ENCODE measurements around the gene SRXN1.
A peak's percentile ranks its signal among the peaks of the same experiment; 100 is the strongest.
"Not testable (repeated sequence)": the region's sequence is repeated elsewhere in the genome, so short reads cannot be mapped to it uniquely, and the experiment has no call there.

Gene SRXN1

DNA sequence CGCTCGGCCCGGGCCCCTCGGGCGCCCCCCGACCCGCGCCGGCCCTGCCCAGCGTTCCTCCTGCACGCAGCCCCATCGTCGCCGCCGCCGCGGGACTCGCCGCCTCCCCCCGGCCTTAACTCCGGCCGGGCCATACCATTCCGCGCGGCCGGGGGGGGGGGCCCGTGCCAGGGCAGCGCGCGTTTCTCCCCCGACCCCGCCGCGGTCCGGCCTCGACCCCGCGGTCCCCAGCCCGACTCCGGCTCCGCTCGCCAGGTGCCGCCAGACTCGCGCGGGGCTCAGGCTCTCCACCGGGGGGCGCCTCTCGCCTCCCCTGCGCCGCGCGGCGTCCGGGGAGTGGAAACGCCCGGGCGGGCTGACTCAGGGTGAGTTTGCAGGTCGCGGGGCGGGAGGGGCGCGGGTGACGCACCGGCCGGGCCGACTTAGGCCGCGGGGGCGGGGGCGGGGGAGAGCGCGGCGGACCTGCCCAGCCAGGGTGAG is at the start of gene SRXN1:
Gene SRXN1, minus strand, starts transcription at position 91 of the 480 bp plus-strand sequence. Its CDS starts 15 bp downstream, at position 76.
- peak; percentile 86 for DNase-seq

DNA sequence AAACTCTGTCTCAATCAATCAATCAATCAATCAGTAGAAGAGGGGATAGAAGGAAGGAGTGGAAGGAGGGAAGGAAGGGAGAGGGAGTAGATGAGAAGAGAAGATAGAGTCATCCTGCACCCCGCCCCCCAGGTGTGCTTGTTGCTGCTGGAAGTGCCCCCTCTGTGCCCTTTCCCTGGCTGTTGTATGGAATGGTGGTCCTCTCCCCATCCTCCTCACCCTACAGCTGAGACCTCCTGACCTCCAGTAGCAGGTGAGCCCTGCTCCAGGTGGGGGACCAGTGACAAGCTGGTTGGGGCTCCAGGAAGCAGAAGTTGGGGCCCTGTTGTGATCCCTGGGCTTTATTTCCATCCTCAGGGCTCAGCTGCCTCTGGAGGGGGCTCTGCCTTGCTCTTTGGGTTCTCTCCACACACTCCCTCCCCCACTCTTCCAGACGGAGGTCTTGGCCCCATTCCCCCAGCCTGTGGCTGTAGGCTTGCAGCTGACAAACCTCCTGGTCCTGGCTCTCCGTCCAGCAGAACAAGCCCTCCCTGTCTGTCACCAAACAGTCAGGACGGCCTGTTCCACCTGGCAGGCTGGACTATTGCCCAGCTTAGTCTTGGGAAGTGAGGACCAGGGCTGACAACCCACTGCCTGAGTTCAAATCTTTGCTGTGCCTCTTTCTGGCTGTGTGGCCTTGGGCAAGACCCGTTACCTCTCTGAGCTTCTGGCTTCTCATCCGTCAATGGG is 48.6 kb upstream of the SRXN1 start:
- no peak for DNase-seq

DNA sequence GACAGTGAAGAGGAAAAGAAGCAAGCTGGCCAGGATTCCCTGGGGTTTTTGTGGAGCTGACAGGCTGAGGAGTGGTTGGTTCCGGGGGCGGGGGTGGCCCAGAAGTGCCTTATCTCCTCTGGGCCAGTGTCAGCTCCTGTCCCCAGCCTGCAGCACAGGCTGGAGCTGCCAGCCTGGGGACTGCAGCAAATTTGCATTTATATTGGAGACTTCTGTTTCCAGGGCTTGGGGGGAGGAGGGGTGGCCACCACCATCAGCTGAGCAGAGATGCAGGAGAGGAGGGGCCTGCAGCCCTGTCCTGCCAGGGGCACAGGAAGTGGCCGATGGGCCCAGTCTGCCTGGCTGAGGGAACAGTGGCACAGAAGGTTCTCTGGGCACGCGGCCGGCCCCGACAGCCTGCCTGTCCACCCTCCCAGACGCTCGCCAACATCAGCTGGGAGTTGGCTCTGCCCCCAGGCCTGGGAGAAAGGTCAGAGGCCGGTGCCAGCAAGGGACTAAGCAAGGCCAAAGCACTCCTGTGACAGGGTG is 46.9 kb upstream of the SRXN1 start:
- DNase-seq, result no peak

DNA sequence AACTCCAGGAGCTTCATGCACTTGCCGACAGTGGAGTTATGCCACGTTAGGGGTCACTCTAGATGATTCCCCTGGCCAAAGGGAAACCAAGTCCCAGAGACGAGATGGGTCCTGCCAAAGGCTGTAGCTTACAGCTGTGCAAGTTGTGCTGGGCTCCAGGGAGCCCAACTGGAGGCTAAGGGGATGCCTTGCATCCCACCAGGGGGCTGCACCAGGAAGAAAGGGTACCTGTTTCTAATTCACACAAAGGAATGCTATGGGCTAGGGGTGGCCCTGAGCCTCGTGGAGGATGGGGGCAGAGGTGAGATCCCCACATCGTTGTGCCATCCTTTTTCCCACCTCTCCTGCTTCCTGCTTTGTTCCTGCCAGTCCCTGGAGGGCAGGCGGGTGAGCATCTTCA is 46.3 kb upstream of the SRXN1 start:
- DNase-seq, result no peak

DNA sequence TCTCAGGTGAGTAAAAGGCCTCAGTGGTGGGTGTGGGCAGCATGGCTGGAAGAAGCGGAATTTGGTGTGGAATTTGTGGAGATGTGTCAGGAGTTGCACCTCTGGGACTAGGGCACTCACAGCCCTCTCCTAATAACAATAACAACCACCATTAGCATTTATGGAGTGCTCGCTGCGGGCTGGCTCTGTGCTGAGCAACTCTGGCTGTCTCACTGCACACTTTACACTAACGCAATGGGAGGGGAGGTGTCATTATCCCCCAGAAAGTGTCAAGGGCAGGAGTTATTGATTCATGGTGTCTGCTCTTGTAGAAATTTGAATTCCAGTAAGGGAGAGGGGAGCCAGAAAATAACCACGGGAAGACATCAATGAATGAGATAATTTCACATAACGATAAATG is 45.3 kb upstream of the SRXN1 start:
- DNase-seq, result no peak

DNA sequence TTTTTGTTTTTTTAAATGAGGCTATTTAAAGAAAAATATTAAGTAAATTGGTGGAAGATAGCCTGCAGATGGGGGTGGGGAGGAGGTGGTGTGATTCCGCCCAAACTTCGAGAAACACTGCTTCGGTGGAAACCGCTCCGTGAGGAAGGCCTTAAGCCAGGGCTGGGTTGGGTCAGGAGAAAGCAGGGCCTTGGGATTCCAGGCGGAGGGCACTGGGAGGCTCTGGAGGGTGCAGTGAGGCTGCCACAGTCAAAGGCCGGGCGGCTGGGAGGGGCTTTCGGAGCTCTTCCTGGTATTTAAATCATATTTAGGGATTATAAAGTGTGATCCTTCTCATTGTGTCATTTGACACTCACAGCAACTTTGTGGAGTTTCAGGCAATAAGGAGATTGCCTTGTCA is 44.8 kb upstream of the SRXN1 start:
- DNase-seq, result no peak

DNA sequence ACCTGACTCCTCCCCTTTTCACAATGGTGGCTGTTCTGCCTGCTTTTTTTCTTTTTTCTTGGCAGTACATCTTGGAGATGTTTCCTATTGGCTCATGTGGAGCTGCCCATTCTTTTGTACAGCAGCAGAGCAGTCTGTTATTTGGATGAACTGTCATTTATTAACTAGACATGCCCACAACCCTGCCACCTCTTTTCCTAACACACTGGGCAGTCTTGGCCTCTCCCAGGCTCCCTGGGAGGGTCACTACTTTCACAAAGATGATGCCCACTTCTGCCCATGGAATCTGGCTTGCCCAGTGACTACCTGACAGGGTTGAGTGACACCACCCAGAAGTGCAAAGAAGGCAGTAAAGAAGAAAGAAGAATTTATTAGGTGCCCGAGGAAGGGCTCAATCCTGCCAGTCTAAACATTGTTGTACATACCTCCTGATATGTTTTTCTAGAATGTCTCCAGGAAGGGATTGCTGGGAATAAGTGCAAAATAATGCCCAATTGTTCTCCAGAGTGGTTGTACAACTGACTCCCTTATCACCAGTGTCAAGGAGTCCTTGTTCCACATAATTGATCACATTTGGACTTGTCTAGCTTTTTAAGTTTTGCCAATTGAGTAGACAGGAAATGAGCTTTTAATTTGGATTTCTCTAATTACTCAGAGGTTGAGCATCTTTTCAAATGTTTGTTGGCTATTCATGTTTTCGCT is 42.3 kb upstream of the SRXN1 start:
- no peak for DNase-seq

DNA sequence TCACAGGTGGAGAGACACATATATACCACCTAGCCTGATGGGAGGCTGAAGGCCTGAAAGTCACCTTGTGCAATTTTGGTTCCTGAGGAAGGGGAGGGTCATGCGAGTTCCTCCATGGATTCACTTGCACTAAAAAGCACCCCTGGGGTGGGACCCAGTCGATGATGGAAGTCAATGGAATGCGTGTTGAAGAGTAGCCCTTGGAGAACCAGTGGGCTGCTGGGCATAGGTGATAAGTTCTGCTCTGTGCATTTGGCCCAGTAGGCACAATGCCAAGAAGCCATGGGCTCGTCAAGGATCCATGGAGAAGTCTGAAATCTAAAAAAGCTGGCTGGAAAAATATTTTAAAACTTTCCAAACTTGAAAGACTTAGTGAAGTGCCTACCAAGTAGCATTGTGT is 41.5 kb upstream of the SRXN1 start:
- no peak for DNase-seq

DNA sequence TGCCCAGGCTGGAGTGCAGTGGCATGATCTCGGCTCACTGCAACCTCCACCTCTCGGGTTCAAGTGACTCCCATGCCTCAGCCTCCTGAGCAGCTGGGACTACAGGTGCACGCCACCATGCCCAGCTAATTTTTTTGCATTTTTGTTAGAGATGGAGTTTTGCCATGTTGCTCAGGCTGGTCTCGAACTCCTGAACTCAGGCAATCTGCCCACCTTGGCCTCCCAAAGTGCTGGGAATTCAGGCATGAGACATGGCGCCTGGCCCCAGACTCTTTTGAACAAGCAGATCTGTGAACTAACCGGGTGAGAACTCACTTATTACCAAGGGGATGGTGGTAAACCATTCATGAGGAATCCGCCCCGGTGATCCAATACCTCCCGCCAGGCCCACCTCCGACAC is 40.8 kb upstream of the SRXN1 start:
- DNase-seq, result not testable (repeated sequence)

DNA sequence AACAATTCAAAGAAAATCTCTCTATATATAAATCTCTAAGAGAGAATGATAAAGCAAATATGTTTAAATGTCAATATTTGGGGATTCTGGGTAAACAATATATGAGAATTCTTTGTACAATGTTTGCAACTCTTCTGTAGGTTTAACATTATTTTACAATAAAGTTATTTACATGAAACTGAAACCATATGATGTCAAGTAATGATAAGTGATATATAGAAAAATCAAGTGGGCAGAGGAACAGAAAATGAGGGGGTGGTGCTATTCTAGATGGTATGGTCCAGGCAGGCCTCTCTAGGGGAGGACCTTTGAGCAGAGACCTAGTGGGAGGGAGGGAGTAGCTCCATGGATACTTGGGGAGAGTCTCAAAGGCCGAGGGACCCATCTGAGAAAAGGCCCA is 39.0 kb upstream of the SRXN1 start:
- no peak for DNase-seq

DNA sequence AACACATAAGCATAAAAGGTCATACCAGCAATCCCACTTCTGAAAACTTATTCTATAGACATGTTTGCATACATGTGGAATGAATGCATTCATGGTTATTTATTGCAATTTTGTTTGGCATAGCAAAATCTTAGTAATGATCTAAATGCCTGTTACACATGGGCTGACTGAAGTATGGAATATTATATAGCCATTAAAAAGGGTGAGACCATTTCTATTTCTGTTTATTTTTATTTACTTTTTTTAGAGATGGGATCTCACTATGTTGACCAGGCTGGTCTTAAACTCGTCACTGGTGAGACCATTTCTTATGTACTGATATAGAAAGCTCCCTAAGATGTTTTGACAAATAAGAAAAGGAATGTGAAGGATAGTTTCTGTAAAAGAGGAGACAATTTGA is 36.9 kb upstream of the SRXN1 start:
- no peak for DNase-seq

DNA sequence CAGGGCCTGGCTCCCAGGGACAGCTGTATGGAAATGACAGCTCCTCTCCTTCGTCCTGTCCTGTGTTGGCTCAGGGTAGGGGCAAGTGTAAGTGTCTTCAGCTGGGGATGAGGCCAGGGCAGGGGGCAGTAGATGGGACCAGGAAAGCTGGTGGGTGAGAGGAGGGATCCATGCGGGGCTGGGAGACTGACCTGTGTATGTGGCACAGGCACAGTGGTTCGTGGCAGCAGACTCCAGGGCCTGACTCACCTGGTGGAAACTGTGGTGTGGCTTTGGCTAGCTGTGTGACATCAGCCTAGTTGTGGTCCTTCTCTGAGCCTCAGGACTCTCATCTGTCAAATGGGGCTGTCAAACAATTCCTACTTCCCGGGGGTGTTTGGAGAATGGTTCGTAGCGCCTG is 36.3 kb upstream of the SRXN1 start:
- DNase-seq, result no peak

DNA sequence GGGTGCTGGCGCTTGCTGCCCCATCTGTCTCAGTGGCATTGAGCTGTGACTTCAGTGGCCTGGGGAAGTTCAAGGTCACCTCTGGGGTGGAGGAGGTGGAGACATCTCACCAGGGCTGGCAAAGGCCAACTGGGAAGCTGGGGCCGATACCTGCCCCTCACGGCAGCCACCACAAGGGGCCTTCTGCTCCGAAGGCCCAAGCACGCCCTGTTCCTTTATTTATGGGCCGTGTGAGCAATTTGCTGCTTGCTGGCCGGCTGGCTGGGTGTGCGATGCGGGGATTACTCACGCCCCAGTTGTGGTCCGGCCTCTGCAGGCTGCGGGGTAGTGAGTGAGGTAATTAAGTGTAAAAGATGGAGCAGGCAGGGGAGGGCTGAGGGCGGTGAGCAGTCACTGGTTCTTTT is 35.8 kb upstream of the SRXN1 start:
- no peak for DNase-seq

DNA sequence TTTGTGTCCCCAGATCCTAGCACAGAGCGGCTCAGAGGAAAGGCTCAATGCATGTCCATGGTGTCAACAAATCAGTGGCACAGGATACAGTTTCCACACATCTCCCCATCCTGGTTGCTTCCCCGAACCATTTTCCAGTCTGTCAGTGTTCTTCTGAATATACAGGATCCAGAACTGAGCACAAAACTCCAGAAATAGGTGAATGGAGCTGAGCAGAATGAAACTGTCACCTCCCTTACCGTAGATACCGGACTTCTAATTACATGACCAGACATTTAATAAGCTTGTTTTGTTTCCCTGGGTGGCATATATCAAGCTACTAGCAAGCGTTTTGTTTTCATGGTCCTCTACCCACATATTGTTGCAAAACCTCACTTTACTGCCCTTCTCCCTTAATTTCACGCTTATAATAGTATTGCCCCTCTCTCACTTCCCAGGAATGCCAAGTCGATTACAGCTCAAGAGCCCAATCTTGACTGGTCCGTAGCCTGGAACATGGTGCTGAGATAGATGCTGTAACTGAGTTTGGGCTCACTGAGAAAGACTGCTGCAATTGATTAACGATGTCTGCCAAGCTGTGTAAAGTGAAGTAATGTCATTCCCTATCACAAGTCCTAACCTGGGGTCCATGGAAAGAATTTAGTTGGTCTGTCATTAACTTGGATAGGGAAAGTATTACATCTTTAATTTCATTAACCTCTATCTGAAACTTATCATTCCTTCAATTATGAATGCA is 34.6 kb upstream of the SRXN1 start:
- DNase-seq, result no peak

DNA sequence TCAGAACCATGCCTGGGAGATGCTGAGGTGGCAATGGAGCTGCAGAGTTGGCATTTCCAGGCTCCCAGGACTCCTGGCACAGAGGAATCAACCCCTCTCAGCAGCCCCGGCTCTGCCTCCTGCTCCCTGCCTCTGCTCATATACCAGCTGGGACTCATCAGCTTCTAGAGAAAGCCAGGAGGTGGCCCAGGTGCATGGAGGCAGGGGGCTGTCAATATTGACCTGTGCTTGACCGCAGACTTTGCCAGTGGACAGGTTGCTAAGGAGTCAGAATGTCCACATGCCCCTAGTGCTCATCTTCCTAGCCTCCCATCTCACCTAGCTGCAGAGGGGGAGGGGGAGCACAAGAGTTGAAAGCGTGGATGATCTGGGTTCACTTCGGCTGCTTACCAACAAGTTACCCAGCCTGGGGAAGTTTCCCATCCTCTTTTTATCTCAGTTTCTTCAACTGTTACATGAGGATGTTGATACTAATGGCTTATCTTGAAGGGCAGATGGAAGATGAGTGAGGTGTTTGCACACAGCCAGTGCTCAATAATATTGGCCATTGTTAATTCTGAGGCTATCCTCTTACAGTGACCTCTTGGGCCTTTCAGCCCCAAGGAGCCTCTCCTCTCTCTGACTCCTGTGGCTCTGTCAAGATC is 31.8 kb upstream of the SRXN1 start:
- no peak for DNase-seq

DNA sequence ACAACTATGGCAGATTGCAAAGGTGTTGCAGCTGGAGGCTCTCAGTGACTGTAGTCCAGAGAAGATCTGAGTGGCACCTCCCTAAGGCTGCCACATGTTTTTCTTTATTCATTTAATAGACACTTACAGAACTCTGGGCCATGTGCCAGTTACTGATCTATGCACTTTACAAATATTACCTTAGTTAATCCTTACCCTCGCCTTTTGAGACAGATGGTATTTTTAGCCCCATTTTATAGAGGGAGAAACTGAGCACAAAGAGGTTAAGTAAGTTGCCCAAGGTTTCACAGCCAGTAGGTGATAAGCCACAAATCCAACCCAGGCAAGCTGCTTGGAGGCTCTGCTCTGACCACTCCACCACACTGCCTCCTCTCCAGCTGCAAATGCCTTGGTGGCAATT is 29.1 kb upstream of the SRXN1 start:
- no peak for DNase-seq

DNA sequence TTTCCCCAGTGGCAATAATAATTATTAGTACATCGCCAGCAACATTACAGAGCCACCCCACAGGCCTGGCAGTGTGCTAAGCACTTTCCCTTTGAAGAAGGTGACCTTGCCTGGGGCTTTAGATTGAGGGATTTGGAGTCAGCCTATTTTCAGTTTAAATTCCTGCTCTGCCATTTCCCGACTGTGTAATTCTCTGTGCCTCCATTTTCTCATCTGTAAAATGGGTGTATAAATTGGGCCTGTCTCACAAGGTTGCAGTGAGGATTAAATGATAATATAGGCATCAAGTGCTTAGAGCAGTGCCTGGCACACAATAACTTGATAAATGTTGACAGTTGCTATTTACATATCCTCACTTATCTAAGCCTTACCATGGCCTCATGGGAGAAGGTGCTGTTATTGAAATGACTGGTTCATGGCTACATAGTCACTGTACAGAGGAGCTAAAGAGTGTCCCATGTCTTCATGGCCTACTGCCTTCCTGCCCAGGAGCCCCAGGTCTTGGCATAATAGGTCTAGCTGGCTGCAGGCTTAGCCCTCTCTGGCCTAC is 27.7 kb upstream of the SRXN1 start:
- DNase-seq, result no peak

DNA sequence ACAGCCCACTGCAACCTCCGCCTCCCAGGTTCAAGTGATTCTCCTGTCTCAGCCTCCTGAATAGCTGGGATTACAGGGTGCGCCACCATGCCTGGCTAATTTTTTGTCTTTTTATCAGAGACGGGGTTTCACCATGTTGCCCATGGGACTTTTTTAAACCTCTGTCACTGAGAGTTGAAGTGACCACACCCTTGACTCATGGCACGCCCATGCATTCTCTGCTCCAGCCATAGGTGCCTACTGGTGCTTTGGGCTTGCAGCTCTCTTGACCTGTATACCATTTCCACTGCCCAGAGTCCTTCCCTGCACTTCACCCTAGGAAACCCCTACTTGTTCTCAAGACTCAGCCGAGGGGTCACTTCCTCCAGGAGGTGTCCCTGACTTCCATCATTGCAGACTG is 25.0 kb upstream of the SRXN1 start:
- no peak for DNase-seq

DNA sequence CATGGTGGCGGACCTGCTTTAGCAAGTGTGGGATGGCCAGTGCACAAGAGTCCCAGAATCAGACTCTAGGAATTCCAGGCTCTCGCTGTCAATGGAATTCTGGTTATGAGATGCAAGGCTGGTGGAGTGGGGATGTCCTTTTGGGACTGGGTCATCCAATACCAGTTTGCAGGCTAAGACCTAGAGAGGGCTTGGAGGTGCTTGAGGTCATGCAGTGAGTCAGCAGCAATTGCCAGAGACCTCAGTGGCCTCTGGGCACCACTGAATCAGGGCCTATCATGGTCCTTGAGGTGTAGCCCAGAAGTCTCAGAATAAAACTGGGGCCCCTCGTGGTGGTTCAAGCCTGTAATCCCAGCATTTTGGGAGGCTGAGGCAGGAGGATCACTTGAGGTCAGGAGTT is 24.0 kb upstream of the SRXN1 start:
- DNase-seq, result no peak

DNA sequence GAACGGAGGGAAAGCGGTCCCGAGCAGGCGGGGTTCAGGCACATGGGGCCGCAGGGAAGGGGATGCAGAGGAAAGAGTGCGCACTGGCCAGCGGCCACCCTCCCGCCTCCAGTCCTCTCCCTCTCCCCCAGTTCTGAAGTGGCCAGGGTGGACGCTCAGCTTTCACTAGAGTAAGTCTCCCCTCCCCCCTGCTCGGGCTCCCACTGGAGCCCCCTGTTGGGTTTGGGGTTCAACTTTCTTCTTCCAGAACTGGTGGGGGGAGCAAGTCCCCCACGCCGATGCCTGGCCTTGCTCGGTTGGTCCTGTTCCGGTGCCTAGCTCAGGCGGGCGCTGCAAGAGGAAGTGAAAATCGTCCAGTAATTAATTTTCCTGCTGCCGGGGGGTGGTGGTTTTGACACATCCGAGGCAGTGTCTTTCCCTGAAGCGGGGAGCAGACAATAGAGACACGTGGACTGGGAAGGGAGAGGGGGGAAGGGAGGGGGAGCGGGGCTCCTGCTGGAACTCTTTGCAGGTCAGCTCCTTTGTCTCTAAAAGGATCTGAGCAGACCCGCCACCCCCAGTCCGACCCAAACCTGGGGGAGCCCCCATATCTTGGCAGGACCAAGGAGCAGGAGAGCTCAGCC is 23.4 kb upstream of the SRXN1 start:
- no peak for DNase-seq

DNA sequence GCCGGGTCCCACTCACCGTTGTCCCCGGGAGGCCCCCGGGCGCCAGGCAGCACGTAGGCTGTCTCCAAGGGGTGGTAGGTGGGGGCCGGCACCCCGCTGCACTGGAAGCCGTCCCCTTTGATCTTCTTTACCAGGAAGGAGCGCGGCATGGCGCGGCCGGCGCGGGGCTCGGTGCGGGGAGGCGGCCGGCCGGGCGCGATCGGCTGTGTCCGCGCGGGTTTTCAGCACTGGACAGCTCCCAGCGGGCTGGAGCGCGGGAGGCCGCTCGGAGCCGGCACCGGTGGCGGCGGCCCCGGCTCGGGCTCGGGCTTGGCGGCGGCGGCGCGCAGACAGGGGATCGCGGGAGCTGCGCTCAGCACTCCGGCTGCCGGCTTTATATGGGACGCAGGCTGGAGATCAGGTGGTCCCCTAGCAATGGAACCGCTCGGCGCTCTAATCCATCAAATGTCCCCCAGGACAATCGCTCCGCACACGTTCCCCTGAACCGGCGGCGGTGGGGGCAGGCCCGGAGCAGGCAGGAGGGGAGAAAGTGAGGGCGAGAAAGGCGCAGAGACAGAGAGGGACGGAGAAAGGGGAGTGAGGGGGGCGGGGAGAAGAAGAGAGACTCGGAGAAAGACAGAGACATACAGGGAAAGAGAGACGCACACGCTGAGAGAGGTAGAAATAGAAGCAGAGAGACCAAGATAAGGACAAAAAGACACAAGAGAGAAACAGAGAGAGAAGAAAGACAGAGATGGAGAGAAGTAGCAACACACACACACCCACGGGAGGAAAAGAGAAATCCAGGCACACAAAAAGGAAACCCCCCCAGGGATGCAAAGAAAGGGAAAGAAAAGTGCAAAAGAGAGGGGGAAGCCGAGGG is 22.7 kb upstream of the SRXN1 start, which contains the start of gene SCRT2:
Gene SCRT2, minus strand, starts transcription at position 350 of the 862 bp plus-strand sequence. Its CDS starts 201 bp downstream, at position 149.
- DNase-seq, result peak; percentile 61
